Measurements from ENCODE around the gene ARFRP1. TPM values are rescaled to one million over a fixed set of nuclear protein-coding genes. Genes with fewer than 3 reads are reported as not detected.

ARFRP1 gene
- total RNA-seq, 1 experiment from 2014 or later, result 30.2 TPM

DNA sequence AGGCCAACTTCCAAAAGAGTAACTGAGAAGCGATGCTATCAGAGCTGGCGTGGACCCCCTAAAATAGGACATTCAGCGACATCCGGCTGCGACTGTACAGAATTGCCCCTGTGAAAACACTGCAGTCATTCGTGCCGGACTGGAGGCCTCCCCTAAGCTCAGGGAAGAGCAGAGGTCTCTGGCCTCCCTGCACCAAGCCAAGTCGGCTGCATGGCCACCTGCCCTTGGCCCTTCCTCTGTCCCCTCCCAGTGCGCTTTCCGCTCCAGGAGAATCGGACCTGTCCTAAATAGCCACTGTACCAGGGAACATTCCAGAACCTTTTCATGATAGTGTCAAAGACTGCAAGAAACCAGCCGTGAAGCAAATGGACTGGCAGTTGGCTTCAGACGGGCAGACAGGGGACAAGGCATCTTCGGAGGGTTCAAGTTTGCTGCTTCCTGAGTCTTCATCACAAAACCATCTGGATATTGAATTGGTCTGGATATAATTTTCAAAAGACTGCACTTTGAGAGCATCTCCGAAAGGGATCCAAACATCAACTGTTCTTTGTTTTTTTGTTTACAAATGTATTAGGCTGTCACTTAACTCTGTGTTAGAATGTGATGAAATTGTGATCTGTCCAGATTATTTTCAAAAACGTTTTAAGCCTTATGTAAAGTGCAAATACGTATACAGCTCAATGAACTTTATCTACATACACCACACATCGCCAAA lies 48.3 kb upstream of the ARFRP1 start (continued):
- TF ChIP-seq, protein P1, sequence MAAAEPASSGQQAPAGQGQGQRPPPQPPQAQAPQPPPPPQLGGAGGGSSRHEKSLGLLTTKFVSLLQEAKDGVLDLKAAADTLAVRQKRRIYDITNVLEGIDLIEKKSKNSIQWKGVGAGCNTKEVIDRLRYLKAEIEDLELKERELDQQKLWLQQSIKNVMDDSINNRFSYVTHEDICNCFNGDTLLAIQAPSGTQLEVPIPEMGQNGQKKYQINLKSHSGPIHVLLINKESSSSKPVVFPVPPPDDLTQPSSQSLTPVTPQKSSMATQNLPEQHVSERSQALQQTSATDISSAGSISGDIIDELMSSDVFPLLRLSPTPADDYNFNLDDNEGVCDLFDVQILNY (CRISPR knock-in tag; IDR thresholded peaks at IDR 0.05), result no peak
- TF ChIP-seq ELF4 (CRISPR knock-in tag; IDR thresholded peaks at IDR 0.05; ENCODE audit: low read depth), result no peak

- no peak for ATAC-seq
- DNase-seq (ENCODE audit: low spot score), result no peak
- ChIA-PET POLR2A (interaction anchor here (0.6 kb wide), 1 partner anchor 18 kb away, joined by 3 read pairs; the partner anchor contains the start of gene LIME1), CTCF (interaction anchor here (0.9 to 2.9 kb wide), 2 partner anchors 21 to 32 kb away, joined by 3 to 14 read pairs; no protein-coding TSS in a partner anchor)
- Mint-ChIP-seq H3K36me3 (no peaks in the 10 kb centered on the region), H3K27ac (no peak overlapping the region; the same call in 1 of the 2 replicates), H3K4me1 (peaks cover 10% of the 10 kb centered on the region), H3K27me3 (ENCODE audit: low read depth) (no peaks in the 10 kb centered on the region), H3K4me3 (no peak overlapping the region), H3K9me3 (peaks cover 1% of the 10 kb centered on the region; the same call in 1 of the 2 replicates)
- TF ChIP-seq, protein P2, sequence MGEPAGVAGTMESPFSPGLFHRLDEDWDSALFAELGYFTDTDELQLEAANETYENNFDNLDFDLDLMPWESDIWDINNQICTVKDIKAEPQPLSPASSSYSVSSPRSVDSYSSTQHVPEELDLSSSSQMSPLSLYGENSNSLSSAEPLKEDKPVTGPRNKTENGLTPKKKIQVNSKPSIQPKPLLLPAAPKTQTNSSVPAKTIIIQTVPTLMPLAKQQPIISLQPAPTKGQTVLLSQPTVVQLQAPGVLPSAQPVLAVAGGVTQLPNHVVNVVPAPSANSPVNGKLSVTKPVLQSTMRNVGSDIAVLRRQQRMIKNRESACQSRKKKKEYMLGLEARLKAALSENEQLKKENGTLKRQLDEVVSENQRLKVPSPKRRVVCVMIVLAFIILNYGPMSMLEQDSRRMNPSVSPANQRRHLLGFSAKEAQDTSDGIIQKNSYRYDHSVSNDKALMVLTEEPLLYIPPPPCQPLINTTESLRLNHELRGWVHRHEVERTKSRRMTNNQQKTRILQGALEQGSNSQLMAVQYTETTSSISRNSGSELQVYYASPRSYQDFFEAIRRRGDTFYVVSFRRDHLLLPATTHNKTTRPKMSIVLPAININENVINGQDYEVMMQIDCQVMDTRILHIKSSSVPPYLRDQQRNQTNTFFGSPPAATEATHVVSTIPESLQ (CRISPR knock-in tag; IDR thresholded peaks at IDR 0.05), result no peak
- TF ChIP-seq ESRRA (CRISPR knock-in tag; IDR thresholded peaks at IDR 0.05; ENCODE audit: borderline replicate concordance), result no peak
Measured at GRCh38 chr20:63754008-63754407, 46.2 kb upstream of the ARFRP1 start.

DNA sequence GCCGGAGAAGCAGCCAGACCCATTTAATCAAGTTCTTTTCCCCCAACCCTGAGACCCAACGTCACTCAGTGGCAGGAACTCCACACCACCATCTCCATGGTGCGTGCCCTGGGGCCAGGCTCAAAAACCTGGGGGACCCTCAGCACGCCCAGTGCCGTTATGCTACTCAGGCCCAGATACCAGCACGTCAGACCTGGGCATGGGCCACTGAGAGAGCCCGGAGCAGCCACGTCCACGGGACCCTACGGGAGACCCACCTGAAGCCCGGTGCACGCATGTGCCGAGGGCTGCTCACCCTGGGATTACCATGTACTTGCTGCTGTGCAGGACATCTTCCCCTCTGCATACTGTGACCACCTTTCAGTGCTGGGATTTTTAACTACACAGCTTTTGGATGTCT lies 45.6 kb upstream of the ARFRP1 start:
- Mint-ChIP-seq H3K36me3 (no peaks in the 10 kb centered on the region), H3K27me3 (ENCODE audit: low read depth) (no peaks in the 10 kb centered on the region), H3K4me3 (no peak overlapping the region), H3K4me1 (peaks cover 10% of the 10 kb centered on the region), H3K9me3 (no peaks in the 10 kb centered on the region), H3K27ac (no peak overlapping the region)
- TF ChIP-seq GTF2I (CRISPR knock-in tag; conservative IDR thresholded peaks at IDR 0.05) (no peak), ZNF219 (CRISPR knock-in tag; IDR thresholded peaks at IDR 0.05; ENCODE audit: borderline replicate concordance) (no peak), KAT7 (CRISPR knock-in tag; IDR thresholded peaks at IDR 0.05; ENCODE audit: borderline replicate concordance) (no peak), RORB (CRISPR knock-in tag; IDR thresholded peaks at IDR 0.05) (no peak), ZMAT4 (CRISPR knock-in tag; IDR thresholded peaks at IDR 0.05) (no peak), ZNF416 (CRISPR knock-in tag; IDR thresholded peaks at IDR 0.05) (no peak), CREM (CRISPR knock-in tag; IDR thresholded peaks at IDR 0.05) (no peak), NFE2L1 (CRISPR knock-in tag; IDR thresholded peaks at IDR 0.05) (no peak), MYBL2 (CRISPR knock-in tag; IDR thresholded peaks at IDR 0.05) (no peak), NR2C2 (CRISPR knock-in tag; IDR thresholded peaks at IDR 0.05) (no peak), MLX (CRISPR knock-in tag; IDR thresholded peaks at IDR 0.05) (no peak), ZNF317 (CRISPR knock-in tag; IDR thresholded peaks at IDR 0.05; ENCODE audit: borderline replicate concordance, low read depth) (no peak), NFYB (CRISPR knock-in tag; conservative IDR thresholded peaks at IDR 0.05; ENCODE audit: low read depth) (no peak)
- TF ChIP-seq, protein P3, sequence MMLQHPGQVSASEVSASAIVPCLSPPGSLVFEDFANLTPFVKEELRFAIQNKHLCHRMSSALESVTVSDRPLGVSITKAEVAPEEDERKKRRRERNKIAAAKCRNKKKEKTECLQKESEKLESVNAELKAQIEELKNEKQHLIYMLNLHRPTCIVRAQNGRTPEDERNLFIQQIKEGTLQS (CRISPR knock-in tag; conservative IDR thresholded peaks at IDR 0.05), result no peak
- TF ChIP-seq, protein P4, sequence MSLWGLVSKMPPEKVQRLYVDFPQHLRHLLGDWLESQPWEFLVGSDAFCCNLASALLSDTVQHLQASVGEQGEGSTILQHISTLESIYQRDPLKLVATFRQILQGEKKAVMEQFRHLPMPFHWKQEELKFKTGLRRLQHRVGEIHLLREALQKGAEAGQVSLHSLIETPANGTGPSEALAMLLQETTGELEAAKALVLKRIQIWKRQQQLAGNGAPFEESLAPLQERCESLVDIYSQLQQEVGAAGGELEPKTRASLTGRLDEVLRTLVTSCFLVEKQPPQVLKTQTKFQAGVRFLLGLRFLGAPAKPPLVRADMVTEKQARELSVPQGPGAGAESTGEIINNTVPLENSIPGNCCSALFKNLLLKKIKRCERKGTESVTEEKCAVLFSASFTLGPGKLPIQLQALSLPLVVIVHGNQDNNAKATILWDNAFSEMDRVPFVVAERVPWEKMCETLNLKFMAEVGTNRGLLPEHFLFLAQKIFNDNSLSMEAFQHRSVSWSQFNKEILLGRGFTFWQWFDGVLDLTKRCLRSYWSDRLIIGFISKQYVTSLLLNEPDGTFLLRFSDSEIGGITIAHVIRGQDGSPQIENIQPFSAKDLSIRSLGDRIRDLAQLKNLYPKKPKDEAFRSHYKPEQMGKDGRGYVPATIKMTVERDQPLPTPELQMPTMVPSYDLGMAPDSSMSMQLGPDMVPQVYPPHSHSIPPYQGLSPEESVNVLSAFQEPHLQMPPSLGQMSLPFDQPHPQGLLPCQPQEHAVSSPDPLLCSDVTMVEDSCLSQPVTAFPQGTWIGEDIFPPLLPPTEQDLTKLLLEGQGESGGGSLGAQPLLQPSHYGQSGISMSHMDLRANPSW (CRISPR knock-in tag; conservative IDR thresholded peaks at IDR 0.05; ENCODE audit: low read depth), result no peak
- TF ChIP-seq, protein P5, sequence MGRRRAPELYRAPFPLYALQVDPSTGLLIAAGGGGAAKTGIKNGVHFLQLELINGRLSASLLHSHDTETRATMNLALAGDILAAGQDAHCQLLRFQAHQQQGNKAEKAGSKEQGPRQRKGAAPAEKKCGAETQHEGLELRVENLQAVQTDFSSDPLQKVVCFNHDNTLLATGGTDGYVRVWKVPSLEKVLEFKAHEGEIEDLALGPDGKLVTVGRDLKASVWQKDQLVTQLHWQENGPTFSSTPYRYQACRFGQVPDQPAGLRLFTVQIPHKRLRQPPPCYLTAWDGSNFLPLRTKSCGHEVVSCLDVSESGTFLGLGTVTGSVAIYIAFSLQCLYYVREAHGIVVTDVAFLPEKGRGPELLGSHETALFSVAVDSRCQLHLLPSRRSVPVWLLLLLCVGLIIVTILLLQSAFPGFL (CRISPR knock-in tag; IDR thresholded peaks at IDR 0.05; ENCODE audit: borderline replicate concordance), result no peak
- TF ChIP-seq, protein P6, sequence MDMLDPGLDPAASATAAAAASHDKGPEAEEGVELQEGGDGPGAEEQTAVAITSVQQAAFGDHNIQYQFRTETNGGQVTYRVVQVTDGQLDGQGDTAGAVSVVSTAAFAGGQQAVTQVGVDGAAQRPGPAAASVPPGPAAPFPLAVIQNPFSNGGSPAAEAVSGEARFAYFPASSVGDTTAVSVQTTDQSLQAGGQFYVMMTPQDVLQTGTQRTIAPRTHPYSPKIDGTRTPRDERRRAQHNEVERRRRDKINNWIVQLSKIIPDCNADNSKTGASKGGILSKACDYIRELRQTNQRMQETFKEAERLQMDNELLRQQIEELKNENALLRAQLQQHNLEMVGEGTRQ (CRISPR knock-in tag; IDR thresholded peaks at IDR 0.05), result no peak
- ChIA-PET CTCF (interaction anchor here (0.9 to 4.3 kb wide), 3 partner anchors 22 to 102 kb away, joined by 3 to 29 read pairs (median 3); no protein-coding TSS in a partner anchor), POLR2A (no interaction called here)
- ATAC-seq (no peak), DNase-seq (ENCODE audit: low spot score) (no peak)
